IMR-90 (cell line): ENCODE measurements around the gene TNNI2. TPM values are rescaled to one million over a fixed set of nuclear protein-coding genes. Genes with fewer than 3 reads are reported as not detected.

Experiments used
- ATAC-seq: fragments of 200-7000 bp; cut with Tn5 transposase; 2 replicates; pipeline ENCODE4 v1.9.1; 2020; ENCODE audit warnings: low read depth, mild to moderate bottlenecking, moderate library complexity
- BruUV-seq: library from RNA; stranded (reverse); fragments of 400-500 nt; replicated peaks from 2 replicates; lab custom pipeline; 2021; lab: Mats Ljungman, UMichigan
- CTCF ChIA-PET: fragments of 300-600 bp; formaldehyde crosslinking; extraction: SDS; loops from one replicate; lab custom pipeline; 2021; ENCODE audit warnings: antibody characterized with exemption; lab: Yijun Ruan, JAX
- POLR2A ChIA-PET: fragments of 300-600 bp; sonication (Branson Sonifier 250); formaldehyde crosslinking; loops from one replicate; lab custom pipeline; 2022; ENCODE audit warnings: antibody characterized with exemption; ENCODE audit not compliant: unreplicated experiment; lab: Charles Lee
- DNase-seq: peaks from one replicate; pipeline ENCODE4 v3.0.0; 2013
- H2AFZ ChIP-seq: replicated peaks from 2 replicates; pipeline ENCODE3; 2013; ENCODE audit warnings: low read length, mild to moderate bottlenecking; ENCODE audit not compliant: poor library complexity
- H2AK5ac ChIP-seq: 2 replicates; pipeline ENCODE4 v1.6.1; 2013; ENCODE audit warnings: low read depth, low read length, inconsistent platforms
- H2AK9ac ChIP-seq: replicated peaks from 2 replicates; pipeline ENCODE3; 2013; ENCODE audit warnings: mild to moderate bottlenecking, low read depth, low read length, moderate library complexity; ENCODE audit not compliant: poor library complexity
- H2BK120ac ChIP-seq: 2 replicates; pipeline ENCODE4 v1.6.1; 2013; ENCODE audit warnings: low read depth, low read length, inconsistent platforms
- H2BK15ac ChIP-seq: 3 replicates; pipeline ENCODE4 v1.6.1; 2013; ENCODE audit warnings: low read depth, low read length, inconsistent platforms
- H2BK20ac ChIP-seq: 2 replicates; pipeline ENCODE4 v1.6.1; 2013; ENCODE audit warnings: low read depth, mild to moderate bottlenecking, inconsistent platforms, low read length, moderate library complexity
- H2BK5ac ChIP-seq: 2 replicates; pipeline ENCODE4 v1.6.1; 2013; ENCODE audit warnings: mild to moderate bottlenecking, low read depth, low read length, inconsistent platforms; ENCODE audit not compliant: poor library complexity, severe bottlenecking
- H3K14ac ChIP-seq: replicated peaks from 2 replicates; pipeline ENCODE4 v1.6.1; 2013; ENCODE audit warnings: low read depth, low read length, inconsistent platforms
- H3K18ac ChIP-seq: 2 replicates; pipeline ENCODE4 v1.6.1; 2013; ENCODE audit warnings: low read depth, low read length, control low read depth
- H3K23ac ChIP-seq: 2 replicates; pipeline ENCODE4 v1.6.1; 2013; ENCODE audit warnings: low read depth, low read length, inconsistent platforms
- H3K27ac ChIP-seq: 2 replicates; pipeline ENCODE4 v1.5.1; 2013; ENCODE audit warnings: mild to moderate bottlenecking, control low read depth, low read length; ENCODE audit not compliant: insufficient read depth
- H3K27me3 ChIP-seq: 2 replicates; pipeline ENCODE4 v1.6.1; 2013; ENCODE audit warnings: low read length; ENCODE audit not compliant: control insufficient read depth, insufficient read depth
- H3K36me3 ChIP-seq: 2 replicates; pipeline ENCODE4 v1.6.1; 2013; ENCODE audit warnings: low read length, mixed read lengths; ENCODE audit not compliant: control insufficient read depth, insufficient read depth
- H3K4ac ChIP-seq: 2 replicates; pipeline ENCODE4 v1.6.1; 2013; ENCODE audit warnings: low read depth, low read length, inconsistent platforms
- H3K4me1 ChIP-seq: 2 replicates; pipeline ENCODE4 v1.6.1; 2013; ENCODE audit warnings: low read length, mixed read lengths; ENCODE audit not compliant: control insufficient read depth, insufficient read depth
- H3K4me2 ChIP-seq: 2 replicates; pipeline ENCODE4 v1.6.1; 2013; ENCODE audit warnings: low read depth, mild to moderate bottlenecking, control low read depth, low read length, moderate library complexity
- H3K4me3 ChIP-seq: 2 replicates; pipeline ENCODE4 v1.5.1; 2013; ENCODE audit warnings: low read depth, mild to moderate bottlenecking, control low read depth, low read length, moderate library complexity; ENCODE audit not compliant: insufficient read depth
- H3K56ac ChIP-seq: 2 replicates; pipeline ENCODE4 v1.6.1; 2013; ENCODE audit warnings: low read length, inconsistent platforms; ENCODE audit not compliant: insufficient read depth; ENCODE audit errors: extremely low read depth
- H3K79me1 ChIP-seq, 2 experiments: 2 replicates each; pipeline ENCODE4 v1.6.1; 2013; ENCODE audit warnings: low read length in 2 of 2, inconsistent platforms in 1 of 2, low read depth in 1 of 2
- H3K9ac ChIP-seq: 2 replicates; pipeline ENCODE4 v1.6.1; 2013; ENCODE audit warnings: low read depth, low read length, control low read depth
- H3K9me1 ChIP-seq: 2 replicates; pipeline ENCODE4 v1.6.1; 2013; ENCODE audit warnings: low read length, inconsistent platforms; ENCODE audit not compliant: insufficient read depth
- H3K9me3 ChIP-seq: 2 replicates; pipeline ENCODE4 v1.6.1; 2013; ENCODE audit warnings: low read length; ENCODE audit not compliant: control insufficient read depth, insufficient read depth
- H4K20me1 ChIP-seq: 2 replicates; pipeline ENCODE4 v1.6.1; 2013; ENCODE audit warnings: low read length, inconsistent platforms; ENCODE audit not compliant: insufficient read depth
- H4K5ac ChIP-seq: 2 replicates; pipeline ENCODE4 v1.6.1; 2013; ENCODE audit warnings: mild to moderate bottlenecking, low read depth, low read length, control low read depth
- H4K8ac ChIP-seq, 2 experiments: 2 replicates each; pipeline ENCODE4 v1.6.1; 2013; ENCODE audit warnings: low read depth in 2 of 2, low read length in 2 of 2, control low read depth in 1 of 2, inconsistent platforms in 1 of 2
- H4K91ac ChIP-seq: 2 replicates; pipeline ENCODE4 v1.6.1; 2013; ENCODE audit warnings: low read depth, low read length, inconsistent platforms; ENCODE audit not compliant: insufficient read depth
- BHLHE40 ChIP-seq: fragments of 150-350 bp; IDR thresholded peaks from 2 replicates; pipeline ENCODE4 v1.6.1; 2016; ENCODE audit warnings: mild to moderate bottlenecking, low read depth, low read length
- CEBPB ChIP-seq: IDR thresholded peaks from 2 replicates; pipeline ENCODE4 v1.6.1; 2012; ENCODE audit warnings: low read depth, low read length, improper control_type of control experiment
- CHD1 ChIP-seq: IDR thresholded peaks from 2 replicates; pipeline ENCODE4 v1.6.1; 2012; ENCODE audit warnings: low read depth, low read length, improper control_type of control experiment
- CTCF ChIP-seq: conservative IDR thresholded peaks from 2 replicates; pipeline ENCODE4 v1.5.1; 2012; ENCODE audit warnings: mild to moderate bottlenecking, low read depth, low read length, improper control_type of control experiment
- FOS ChIP-seq: fragments of 150-350 bp; IDR thresholded peaks from 2 replicates; pipeline ENCODE4 v1.6.1; 2016; ENCODE audit warnings: low read depth, low read length
- MAFK ChIP-seq: IDR thresholded peaks from 2 replicates; pipeline ENCODE4 v1.6.1; 2012; ENCODE audit warnings: low read depth, low read length, improper control_type of control experiment
- MAZ ChIP-seq: IDR thresholded peaks from 2 replicates; pipeline ENCODE4 v1.6.1; 2012; ENCODE audit warnings: low read depth, mild to moderate bottlenecking, low read length, improper control_type of control experiment, moderate library complexity, borderline replicate concordance
- MXI1 ChIP-seq: IDR thresholded peaks from 2 replicates; pipeline ENCODE4 v1.6.1; 2012; ENCODE audit warnings: low read depth, mild to moderate bottlenecking, low read length, moderate library complexity, borderline replicate concordance
- NFE2L2 ChIP-seq: fragments of 150-350 bp; IDR thresholded peaks from 2 replicates; pipeline ENCODE4 v1.6.1; 2016; ENCODE audit warnings: low read depth, mild to moderate bottlenecking, low read length
- POLR2A ChIP-seq: IDR thresholded peaks from 2 replicates; pipeline ENCODE4 v1.6.1; 2012; ENCODE audit warnings: mild to moderate bottlenecking, low read depth, low read length
- RAD21 ChIP-seq: IDR thresholded peaks from 2 replicates; pipeline ENCODE4 v1.6.1; 2012; ENCODE audit warnings: low read length, improper control_type of control experiment
- RCOR1 ChIP-seq: IDR thresholded peaks from 2 replicates; pipeline ENCODE4 v1.6.1; 2012; ENCODE audit warnings: mild to moderate bottlenecking, low read length, improper control_type of control experiment; ENCODE audit not compliant: insufficient replicate concordance
- RFX5 ChIP-seq: IDR thresholded peaks from 2 replicates; pipeline ENCODE4 v1.8.0; 2012; ENCODE audit warnings: low read depth, mild to moderate bottlenecking, low read length, moderate library complexity
- SMC3 ChIP-seq: fragments of 150-350 bp; IDR thresholded peaks from 2 replicates; pipeline ENCODE4 v1.6.1; 2016; ENCODE audit warnings: low read depth, mild to moderate bottlenecking, antibody characterized with exemption, low read length, moderate library complexity
- WGBS, 2 experiments: methylation state at CpG; one replicate each; pipeline versions ENCODE4 v1.1.5 to v1.1.7; 2013; ENCODE audit warnings: missing lambda C conversion rate in 2 of 2; ENCODE audit not compliant: insufficient read length in 1 of 2; ENCODE audit errors: extremely low coverage in 2 of 2; 5-methylcytosine and 5-hydroxymethylcytosine counted together
- dilution Hi-C: fragments of 300-500 bp; cut with HindIII; formaldehyde crosslinking; loops from one replicate; pipeline ENCODE4 v1.14.3; 2018; ENCODE audit warnings: low sequenced_read_pairs; ENCODE audit not compliant: unreplicated experiment
- in situ Hi-C: fragments of 300-500 bp; cut with MboI; formaldehyde crosslinking; loops from 3 replicates; pipeline ENCODE4 v1.14.3; 2019; ENCODE audit warnings: low sequenced_read_pairs, inconsistent platforms, mixed read lengths
- intact Hi-C: fragments of 100-400 bp; cut with micrococcal nuclease; formaldehyde crosslinking; loops from 2 replicates; pipeline ENCODE4 v1.10.0; 2022
- polyA plus RNA-seq, 3 experiments: library from polyadenylated mRNA; depleted of rRNA; stranded (reverse); fragments of >200 nt; gene quantifications; 2 replicates each; pipeline ENCODE4 v1.2.3, GENCODE V29; 2012; ENCODE audit warnings: low replicate concordance in 1 of 3
- total RNA-seq: library from RNA; depleted of rRNA; stranded (reverse); fragments of >200 nt; gene quantifications from 2 replicates; pipeline ENCODE4 v1.2.3, GENCODE V29; 2012
- TF ChIP-seq, protein P1 (sequence below): fragments of 150-350 bp; IDR thresholded peaks from 2 replicates; pipeline ENCODE4 v1.6.1; 2016; ENCODE audit warnings: low read depth, mild to moderate bottlenecking, low read length, moderate library complexity, borderline replicate concordance
- TF ChIP-seq, protein P2 (sequence below): fragments of 150-350 bp; IDR thresholded peaks from 2 replicates; pipeline ENCODE4 v1.6.1; 2017; ENCODE audit warnings: mild to moderate bottlenecking, antibody characterized with exemption, low read length, low read depth

Gene TNNI2
- total and polyA plus RNA-seq, 2 of the 4 experiments (the other 2 are of a cell fraction), result not detected

- Histone ChIP-seq H2BK5ac (no peak overlapping the region), H2AK5ac (no peak overlapping the region), H3K79me1 (no peaks in the 10 kb centered on the region), H3K14ac (no peak overlapping the region), H3K56ac (no peak overlapping the region), H3K4ac (0 out of 2 replicates have a peak overlapping the region, but pooled peaks have one; percentile 0), H4K91ac (no peak overlapping the region), H2AFZ (no peak overlapping the region), H4K20me1 (no peaks in the 10 kb centered on the region), H3K23ac (no peak overlapping the region), H3K9ac (no peak overlapping the region), H3K27me3 (peaks cover 12% of the 10 kb centered on the region; the same call in 1 of the 2 replicates), H4K5ac (no peak overlapping the region), H2BK20ac (no peak overlapping the region), H3K4me3 (no peak overlapping the region), H3K4me1 (peaks cover 15% of the 10 kb centered on the region), H3K4me2 (no peak overlapping the region), H2BK15ac (no peak overlapping the region), H3K36me3 (no peaks in the 10 kb centered on the region), H2AK9ac (no peak overlapping the region), H3K9me1 (no peaks in the 10 kb centered on the region), H3K18ac (no peak overlapping the region), H4K8ac (no peak overlapping the region), H3K9me3 (no peaks in the 10 kb centered on the region), H2BK120ac (no peak overlapping the region; the same call in 1 of the 2 replicates), H3K27ac (no peak overlapping the region)
- WGBS, 2 experiments, result 88% methylated on average over 8 of the region's 12 CpGs; no CpG with 5 or more reads in 1 of the 2 experiments
- TF ChIP-seq NFE2L2 (no peak), FOS (no peak), CEBPB (no peak), RAD21 (no peak), MAZ (no peak), BHLHE40 (no peak), CTCF (no peak), MXI1 (no peak), SMC3 (no peak), POLR2A (no peak), MAFK (no peak), CHD1 (no peak), RCOR1 (no peak), RFX5 (no peak)
- TF ChIP-seq, protein P1, sequence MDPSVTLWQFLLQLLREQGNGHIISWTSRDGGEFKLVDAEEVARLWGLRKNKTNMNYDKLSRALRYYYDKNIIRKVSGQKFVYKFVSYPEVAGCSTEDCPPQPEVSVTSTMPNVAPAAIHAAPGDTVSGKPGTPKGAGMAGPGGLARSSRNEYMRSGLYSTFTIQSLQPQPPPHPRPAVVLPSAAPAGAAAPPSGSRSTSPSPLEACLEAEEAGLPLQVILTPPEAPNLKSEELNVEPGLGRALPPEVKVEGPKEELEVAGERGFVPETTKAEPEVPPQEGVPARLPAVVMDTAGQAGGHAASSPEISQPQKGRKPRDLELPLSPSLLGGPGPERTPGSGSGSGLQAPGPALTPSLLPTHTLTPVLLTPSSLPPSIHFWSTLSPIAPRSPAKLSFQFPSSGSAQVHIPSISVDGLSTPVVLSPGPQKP, result no peak
- TF ChIP-seq, protein P2, sequence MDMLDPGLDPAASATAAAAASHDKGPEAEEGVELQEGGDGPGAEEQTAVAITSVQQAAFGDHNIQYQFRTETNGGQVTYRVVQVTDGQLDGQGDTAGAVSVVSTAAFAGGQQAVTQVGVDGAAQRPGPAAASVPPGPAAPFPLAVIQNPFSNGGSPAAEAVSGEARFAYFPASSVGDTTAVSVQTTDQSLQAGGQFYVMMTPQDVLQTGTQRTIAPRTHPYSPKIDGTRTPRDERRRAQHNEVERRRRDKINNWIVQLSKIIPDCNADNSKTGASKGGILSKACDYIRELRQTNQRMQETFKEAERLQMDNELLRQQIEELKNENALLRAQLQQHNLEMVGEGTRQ, result no peak
- in situ Hi-C loops (no loop called here), dilution Hi-C loops (no loop called here), intact Hi-C loops (loop anchor here (5.0 kb wide), 1 partner anchor 176 kb away; no protein-coding TSS in a partner anchor)
- CTCF ChIA-PET, result interaction anchor here (1.6 kb wide), 1 partner anchor 135 kb away, joined by 5 read pairs; no protein-coding TSS in a partner anchor
- POLR2A ChIA-PET, result no interaction called here
- DNase-seq (no peak), ATAC-seq (no peak)
- no TSS peak for BruUV-seq
Observed at GRCh38 chr11:1828542-1828941, 10.2 kb upstream of the TNNI2 start.
